HS-5 (cell line): ENCODE data around the gene GORASP1.

Experiments used
- DNase-seq: peaks from one replicate; pipeline ENCODE4 v3.0.0-alpha.2; 2012; ENCODE audit warnings: low read depth

The GORASP1 gene

GRCh38 chr3:39107388-39108199 lies at the start of gene GORASP1, which contains the start of gene TTC21A:
GORASP1 (minus strand) TSS chr3:39107627; CDS start chr3:39107541, 86 bp downstream.
TTC21A (plus strand) TSS chr3:39107680; CDS start chr3:39107838, 158 bp downstream.
- peak; percentile 54 for DNase-seq

DNA sequence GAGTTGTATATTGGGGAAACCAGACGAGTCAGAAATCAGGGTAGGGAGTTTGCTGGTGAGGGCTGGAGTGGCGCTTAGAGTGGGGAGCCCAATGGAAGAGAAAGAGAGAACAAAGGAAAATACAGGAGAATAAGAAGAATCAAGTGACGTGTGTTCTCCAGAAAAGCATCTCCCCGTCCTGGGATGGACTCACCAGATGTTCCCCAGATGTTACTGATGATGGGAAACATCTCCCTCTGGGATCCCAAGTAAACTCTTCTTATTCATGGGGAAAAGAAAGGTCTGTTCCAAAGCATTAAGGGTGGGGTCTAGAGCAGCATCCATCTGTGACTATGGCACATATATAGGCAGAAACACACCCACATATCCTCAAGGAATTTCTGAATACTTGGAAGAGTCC lies 49.0 kb upstream of the GORASP1 start:
- DNase-seq, result no peak

GRCh38 chr3:39154280-39155021 lies 47.0 kb upstream of the GORASP1 start:
- DNase-seq, result no peak

DNA sequence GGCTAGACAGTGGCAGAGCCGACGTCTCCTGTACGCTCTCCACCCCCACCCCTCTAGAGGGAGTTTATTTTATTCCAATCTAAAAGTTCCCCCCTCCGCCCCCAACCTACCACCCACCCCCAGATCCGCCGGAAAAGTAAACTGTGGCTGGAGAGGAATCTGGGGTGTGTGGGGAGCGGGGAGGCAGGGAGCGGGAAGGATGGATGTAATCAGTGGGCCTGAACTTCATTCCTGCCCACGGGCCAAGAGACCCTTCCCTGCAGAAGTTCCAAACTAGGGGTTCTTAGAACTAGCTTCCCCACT lies 46.5 kb upstream of the GORASP1 start:
- no peak for DNase-seq

GRCh38 chr3:39150803-39151631 lies 43.6 kb upstream of the GORASP1 start:
- DNase-seq, result peak; percentile 79

GRCh38 chr3:39150148-39150802 lies 42.8 kb upstream of the GORASP1 start:
- DNase-seq, result no peak

DNA sequence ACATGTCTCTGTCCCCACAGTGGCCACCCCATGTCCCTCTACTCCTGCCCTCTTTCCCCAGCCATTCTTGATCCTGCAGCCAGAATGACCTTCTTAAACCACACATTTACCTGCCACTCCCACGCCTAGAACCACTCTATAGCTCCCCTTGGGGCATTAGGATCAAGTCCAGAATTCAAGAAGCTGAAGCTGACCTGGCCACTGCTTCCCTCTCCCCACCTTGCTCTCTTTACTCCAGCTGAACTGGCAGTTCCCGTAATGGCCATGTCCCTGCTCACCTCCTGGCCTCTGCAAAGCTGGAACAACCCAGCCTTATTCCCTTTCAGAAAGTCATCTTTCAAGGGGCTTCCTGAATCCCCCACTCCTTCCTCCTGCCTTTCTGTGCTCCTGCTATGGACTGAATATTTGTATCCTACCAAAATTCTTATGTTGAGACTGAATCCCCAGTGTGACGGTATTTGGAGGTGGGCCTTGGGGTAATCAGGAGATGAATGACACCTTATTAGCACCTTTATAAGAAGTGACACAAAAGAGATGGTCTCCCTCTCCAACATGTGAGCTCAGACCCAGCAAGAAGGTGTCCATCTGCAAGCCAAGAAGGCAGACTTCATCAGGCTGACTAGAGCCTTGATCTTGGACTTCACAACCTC lies 42.2 kb upstream of the GORASP1 start:
- no peak for DNase-seq

DNA sequence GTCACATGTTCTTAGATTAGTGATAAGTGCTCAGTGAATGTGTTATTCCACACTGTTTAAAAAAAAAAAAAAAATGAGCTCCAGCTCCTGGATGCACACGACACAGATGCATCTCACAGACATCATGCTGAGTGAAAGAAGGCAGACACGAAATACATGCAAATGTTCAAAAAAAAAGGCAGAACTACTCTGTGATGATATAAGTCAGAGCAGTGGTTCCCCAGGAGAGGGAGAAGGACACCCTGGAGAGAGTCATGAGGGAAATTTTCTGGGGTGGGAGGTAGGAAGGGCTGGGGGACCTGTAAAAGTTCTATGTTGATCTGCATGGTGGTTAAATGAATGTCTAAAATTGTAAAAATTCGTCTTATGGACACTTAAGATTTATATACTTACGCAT lies 41.6 kb upstream of the GORASP1 start:
- DNase-seq, result no peak

DNA sequence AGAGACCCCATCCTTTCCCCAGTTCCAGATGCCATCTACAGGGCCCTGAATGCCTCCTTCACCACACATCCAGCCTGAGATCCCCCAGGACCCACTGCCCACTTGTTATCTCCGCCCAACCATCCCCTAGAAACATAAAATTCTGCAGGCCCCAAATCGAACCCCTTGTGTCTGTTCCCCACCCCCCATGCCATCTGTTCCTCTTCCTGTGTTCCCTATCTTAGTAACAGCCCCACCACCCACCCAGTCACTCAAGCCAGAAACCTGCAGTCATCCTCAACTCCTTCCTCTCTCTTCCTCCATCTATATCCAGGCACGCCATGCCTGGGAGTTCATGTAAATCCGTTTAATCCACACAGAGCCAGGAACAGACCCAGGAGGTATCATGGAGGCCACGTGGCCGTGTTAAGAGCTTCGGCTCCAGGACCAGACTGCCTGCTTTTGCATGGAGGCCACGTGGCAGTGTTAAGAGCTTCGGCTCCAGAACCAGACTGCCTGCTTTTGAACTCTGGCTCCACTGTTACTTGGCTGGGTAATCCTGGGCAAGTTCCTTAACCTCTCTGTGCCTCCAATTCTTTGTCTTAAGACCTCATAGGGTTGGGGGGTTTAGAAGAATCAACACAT lies 41.1 kb upstream of the GORASP1 start:
- no peak for DNase-seq

- peak; percentile 23 for DNase-seq
Measured at GRCh38 chr3:39147711-39148434, 40.4 kb upstream of the GORASP1 start.

DNA sequence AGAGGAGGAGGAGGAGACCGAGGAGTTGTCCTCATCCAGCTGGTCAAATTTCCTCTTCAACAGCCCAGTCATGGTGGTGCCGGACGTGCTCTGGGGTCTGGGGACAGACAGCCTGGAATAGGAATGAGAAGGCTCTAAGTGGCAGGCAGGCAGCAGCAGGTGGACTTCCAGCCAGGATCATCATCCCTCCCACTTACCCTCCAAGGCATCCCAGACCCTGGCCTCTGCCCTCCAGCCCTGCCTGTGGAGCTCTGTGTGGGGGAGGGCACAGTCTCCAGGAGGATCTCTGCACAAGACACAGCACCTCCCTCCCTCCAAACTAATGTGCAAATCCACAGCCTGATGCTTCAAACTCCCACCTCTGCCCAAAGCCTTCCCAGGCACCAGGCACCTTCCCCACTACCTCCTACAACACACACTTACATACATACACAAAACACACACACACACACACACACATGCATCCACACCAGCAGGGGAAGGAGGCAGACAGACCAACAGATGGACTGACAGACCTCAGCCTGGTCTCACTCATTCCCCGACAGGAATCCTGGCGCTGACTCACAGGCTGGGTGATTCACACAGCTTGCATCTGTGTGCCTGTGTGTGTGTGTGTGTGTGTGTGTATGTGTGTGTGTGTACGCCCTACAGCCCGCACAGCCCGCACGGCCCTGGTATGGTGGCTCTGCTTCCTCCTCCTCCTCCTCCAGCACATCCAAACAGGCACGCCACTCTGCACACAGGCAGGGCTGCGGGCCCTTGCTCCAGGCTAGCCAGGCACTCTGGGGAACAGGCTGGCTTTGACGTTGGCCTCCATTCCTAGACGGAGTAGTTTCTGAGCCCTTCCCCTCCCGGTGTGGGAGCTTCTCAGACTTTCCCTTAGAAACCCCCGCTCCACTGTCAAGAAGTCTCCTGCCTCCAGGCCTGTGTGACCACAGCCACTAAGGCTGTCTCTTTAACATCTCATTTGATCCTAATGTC lies 39.5 kb upstream of the GORASP1 start:
- peak; percentile 81 for DNase-seq

- no peak for DNase-seq
Measured at GRCh38 chr3:39146083-39146501, 38.7 kb upstream of the GORASP1 start.

GRCh38 chr3:39144748-39145380 lies 37.4 kb upstream of the GORASP1 start:
- DNase-seq, result no peak

DNA sequence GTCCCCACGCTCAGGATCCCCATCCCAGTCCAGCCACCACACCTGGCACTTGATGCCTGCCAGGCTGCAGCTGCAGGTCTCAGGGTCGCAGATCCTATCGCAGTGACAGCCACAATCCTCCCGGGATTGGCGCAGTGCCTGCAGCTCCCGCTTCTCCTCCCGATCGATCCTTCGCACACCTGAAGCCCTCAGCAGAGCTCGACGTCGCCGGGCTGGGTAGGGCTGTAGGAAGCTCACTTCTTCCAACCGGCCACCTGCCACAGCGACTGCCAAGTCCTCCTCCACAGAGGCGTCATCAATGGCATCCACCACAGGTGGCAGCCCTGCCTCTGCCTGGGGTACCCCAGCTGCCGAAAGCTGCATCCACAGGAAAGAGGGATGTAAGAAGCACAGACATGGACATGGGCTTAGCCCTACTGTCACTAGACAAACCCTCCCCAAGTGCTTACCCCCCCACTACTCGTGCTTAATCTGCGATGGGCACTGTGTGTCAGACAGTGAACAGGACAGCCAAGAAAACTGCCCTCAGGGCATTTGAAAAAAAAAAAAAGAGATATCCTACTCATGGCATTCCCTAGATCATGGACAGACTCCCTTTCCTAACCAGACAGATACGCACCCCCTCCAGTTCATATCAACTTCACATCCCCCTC lies 36.8 kb upstream of the GORASP1 start:
- no peak for DNase-seq

DNA sequence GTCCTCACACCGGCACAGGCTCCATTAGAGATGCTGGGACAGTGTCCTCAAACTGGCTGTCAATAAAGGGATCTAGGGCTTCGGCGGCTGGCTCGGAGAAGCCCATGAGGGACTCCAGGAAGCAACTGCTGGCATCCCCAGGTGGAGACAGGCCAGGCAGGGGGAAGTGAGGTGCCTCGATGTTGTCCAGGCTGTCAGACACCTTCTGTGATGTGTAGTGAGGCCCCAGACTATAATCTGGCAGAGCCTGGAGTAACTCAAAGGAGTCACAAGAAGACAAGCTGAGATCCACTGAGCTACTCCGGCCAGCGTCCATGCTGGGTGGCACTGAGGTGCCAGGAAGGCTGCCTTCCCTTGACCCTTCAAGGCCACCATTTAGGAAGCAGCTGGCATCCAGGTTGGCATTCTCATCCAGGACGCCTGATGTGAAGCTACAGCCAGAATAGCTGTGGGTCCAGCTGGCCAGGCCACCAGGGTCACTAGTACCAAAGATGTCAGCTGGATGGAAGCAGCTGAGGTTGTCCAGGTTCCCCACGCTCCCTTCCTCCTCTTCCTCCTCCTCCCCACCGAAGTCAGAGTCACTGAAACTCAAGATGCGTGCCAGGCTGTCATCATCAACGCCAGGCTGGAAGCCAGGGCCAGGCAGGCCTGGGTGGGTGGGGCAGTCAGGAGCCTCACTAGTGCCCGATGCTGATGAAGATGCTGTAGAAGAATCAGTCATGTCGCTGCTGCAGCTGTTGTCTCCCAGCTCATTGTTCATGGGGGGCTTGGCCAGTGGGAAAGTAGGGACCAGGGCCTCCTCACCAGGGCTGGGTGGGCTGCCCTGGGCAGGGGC lies 35.8 kb upstream of the GORASP1 start:
- DNase-seq, result no peak

DNA sequence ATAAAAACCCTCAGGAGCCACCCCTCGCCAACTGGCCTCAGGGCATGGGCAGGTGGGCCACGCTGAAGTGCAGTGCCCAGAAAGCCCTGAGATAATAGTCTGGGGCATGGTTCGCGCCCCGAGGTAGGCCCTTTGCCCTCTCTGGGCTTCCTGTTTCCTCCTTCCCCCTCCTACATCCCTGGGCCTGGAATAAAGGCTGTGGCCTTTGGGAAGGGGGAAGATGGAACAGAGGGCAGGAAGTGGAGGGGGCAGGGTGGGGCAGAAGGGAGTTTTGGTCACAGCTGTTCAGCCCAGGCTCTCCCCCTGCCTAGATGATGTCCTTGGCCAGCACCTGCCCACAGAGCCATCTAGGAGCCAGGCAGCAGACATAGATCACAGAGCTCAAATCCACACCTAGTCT lies 34.6 kb upstream of the GORASP1 start:
- no peak for DNase-seq
